Activated CD4-positive, CD25-positive, alpha-beta regulatory T cell treated with anti-CD3 and anti-CD28 coated beads, Interleukin-2, amount 50 U/mL, for 72 hours (primary cell): Measurements from ENCODE around the gene ACAA2.
"Not testable (repeated sequence)": the region's sequence is repeated elsewhere in the genome, so short reads cannot be mapped to it uniquely, and the experiment has no call there.

Experiments
- DNase-seq: peaks from one replicate; pipeline ENCODE4 v3.0.0; 2021

The ACAA2 gene

GRCh38 chr18:49808553-49809191 lies 4.7 kb downstream of the ACAA2 start:
- not testable (repeated sequence) for DNase-seq

- DNase-seq: no peak
Measured at GRCh38 chr18:49804096-49804495, 9.2 kb downstream of the ACAA2 start.

- no peak for DNase-seq
Measured at GRCh38 chr18:49802623-49803022, 10.7 kb downstream of the ACAA2 start.

GRCh38 chr18:49800491-49800890 lies 12.8 kb downstream of the ACAA2 start:
- DNase-seq: not testable (repeated sequence)

- not testable (repeated sequence) for DNase-seq
Measured at GRCh38 chr18:49799806-49800205, 13.5 kb downstream of the ACAA2 start.

GRCh38 chr18:49798001-49798400 lies 15.3 kb downstream of the ACAA2 start:
- DNase-seq: no peak

- no peak for DNase-seq
Measured at GRCh38 chr18:49795612-49796552, 17.5 kb downstream of the ACAA2 start.

GRCh38 chr18:49794743-49795142 lies 18.6 kb downstream of the ACAA2 start:
- DNase-seq: no peak

- not testable (repeated sequence) for DNase-seq
Measured at GRCh38 chr18:49789560-49790134, 23.7 kb downstream of the ACAA2 start.

- no peak for DNase-seq
Measured at GRCh38 chr18:49788327-49788898, 24.9 kb downstream of the ACAA2 start.

- DNase-seq: no peak
Measured at GRCh38 chr18:49786019-49786720, 27.2 kb downstream of the ACAA2 start.

GRCh38 chr18:49784427-49785185 lies 28.7 kb downstream of the ACAA2 start:
- no peak for DNase-seq

GRCh38 chr18:49783631-49784030 lies 29.7 kb downstream of the ACAA2 start:
- DNase-seq: not testable (repeated sequence)

GRCh38 chr18:49778826-49779465 lies 34.4 kb downstream of the ACAA2 start:
- no peak for DNase-seq

GRCh38 chr18:49769047-49769728 lies 44.1 kb downstream of the ACAA2 start:
- DNase-seq: no peak

GRCh38 chr18:49768051-49768391 lies 45.3 kb downstream of the ACAA2 start:
- no peak for DNase-seq

GRCh38 chr18:49767111-49768050 lies 46.0 kb downstream of the ACAA2 start:
- no peak for DNase-seq

GRCh38 chr18:49766646-49767045 lies 46.7 kb downstream of the ACAA2 start:
- DNase-seq: no peak

GRCh38 chr18:49764032-49764431 lies 49.3 kb downstream of the ACAA2 start:
- DNase-seq: no peak

GRCh38 chr18:49763590-49763989 lies 49.7 kb downstream of the ACAA2 start:
- no peak for DNase-seq
